ENCODE results near the gene WDHD1. TPM values are rescaled to one million over a fixed set of nuclear protein-coding genes. Genes with fewer than 3 reads are reported as not detected.

The WDHD1 gene
- total RNA-seq, 1 donor = 4.3 TPM

GRCh38 chr14:54946500-54946899 lies 80.4 kb downstream of the WDHD1 start:
- Histone ChIP-seq H3K27me3 (ENCODE audit: insufficient read depth, low read length) (no peaks in the 10 kb centered on the region), H3K36me3 (ENCODE audit: insufficient read depth, low read length) (peaks cover 3% of the 10 kb centered on the region), H3K27ac (ENCODE audit: low read depth, low read length) (no peak overlapping the region), H3K4me2 (ENCODE audit: insufficient read depth, low read length) (no peak overlapping the region), H4K20me1 (ENCODE audit: insufficient read depth, low read length) (no peaks in the 10 kb centered on the region), H3K4me3 (ENCODE audit: insufficient read depth, low read length) (no peak overlapping the region), H2AFZ (ENCODE audit: low read length) (no peak overlapping the region), H3K4me1 (ENCODE audit: insufficient read depth, low read length) (no peaks in the 10 kb centered on the region), H3K79me2 (ENCODE audit: insufficient read depth, low read length) (no peaks in the 10 kb centered on the region), H3K9me3 (ENCODE audit: low read depth, low read length) (no peaks in the 10 kb centered on the region)
- TF ChIP-seq CTCF (IDR thresholded peaks at IDR 0.05; ENCODE audit: extremely low read depth, low read depth, low read length) = no peak
- DNase-seq (ENCODE audit: insufficient read length, low spot score, missing footprints) = no peak

GRCh38 chr14:54944737-54945391 lies 82.0 kb downstream of the WDHD1 start:
- Histone ChIP-seq H3K27me3 (ENCODE audit: insufficient read depth, low read length) (no peaks in the 10 kb centered on the region), H3K4me2 (ENCODE audit: insufficient read depth, low read length) (no peak overlapping the region), H3K9me3 (ENCODE audit: low read depth, low read length) (no peaks in the 10 kb centered on the region), H3K79me2 (ENCODE audit: insufficient read depth, low read length) (no peaks in the 10 kb centered on the region), H3K4me1 (ENCODE audit: insufficient read depth, low read length) (no peaks in the 10 kb centered on the region), H3K27ac (ENCODE audit: low read depth, low read length) (no peak overlapping the region), H3K36me3 (ENCODE audit: insufficient read depth, low read length) (peaks cover 3% of the 10 kb centered on the region), H4K20me1 (ENCODE audit: insufficient read depth, low read length) (no peaks in the 10 kb centered on the region), H3K4me3 (ENCODE audit: insufficient read depth, low read length) (no peak overlapping the region), H2AFZ (ENCODE audit: low read length) (no peak overlapping the region)
- DNase-seq (ENCODE audit: insufficient read length, low spot score, missing footprints) = no peak
- no peak for TF ChIP-seq CTCF (IDR thresholded peaks at IDR 0.05; ENCODE audit: extremely low read depth, low read depth, low read length)

- Histone ChIP-seq H3K4me2 (ENCODE audit: insufficient read depth, low read length) (no peak overlapping the region), H2AFZ (ENCODE audit: low read length) (no peak overlapping the region), H3K9me3 (ENCODE audit: low read depth, low read length) (no peaks in the 10 kb centered on the region), H3K27me3 (ENCODE audit: insufficient read depth, low read length) (no peaks in the 10 kb centered on the region), H3K4me3 (ENCODE audit: insufficient read depth, low read length) (no peak overlapping the region), H3K27ac (ENCODE audit: low read depth, low read length) (no peak overlapping the region), H4K20me1 (ENCODE audit: insufficient read depth, low read length) (no peaks in the 10 kb centered on the region), H3K36me3 (ENCODE audit: insufficient read depth, low read length) (peaks cover 3% of the 10 kb centered on the region), H3K79me2 (ENCODE audit: insufficient read depth, low read length) (no peaks in the 10 kb centered on the region), H3K4me1 (ENCODE audit: insufficient read depth, low read length) (no peaks in the 10 kb centered on the region)
- TF ChIP-seq CTCF (IDR thresholded peaks at IDR 0.05; ENCODE audit: extremely low read depth, low read depth, low read length) = no peak
- no peak for DNase-seq (ENCODE audit: insufficient read length, low spot score, missing footprints)
These were observed 84.0 kb downstream of the WDHD1 start for GRCh38 chr14:54942913-54943312.

GRCh38 chr14:54936816-54937215 lies 90.1 kb downstream of the WDHD1 start:
- no peaks in the 10 kb centered on the region for H3K36me3 ChIP-seq (ENCODE audit: insufficient read depth, low read length)
- H2AFZ ChIP-seq (ENCODE audit: low read length) = no peak overlapping the region
- no peaks in the 10 kb centered on the region for H3K27me3 ChIP-seq (ENCODE audit: insufficient read depth, low read length)
- H4K20me1 ChIP-seq (ENCODE audit: insufficient read depth, low read length) = no peaks in the 10 kb centered on the region
- no peak overlapping the region for H3K27ac ChIP-seq (ENCODE audit: low read depth, low read length)
- no peaks in the 10 kb centered on the region for H3K9me3 ChIP-seq (ENCODE audit: low read depth, low read length)
- no peak for DNase-seq (ENCODE audit: insufficient read length, low spot score, missing footprints)
- H3K4me3 ChIP-seq (ENCODE audit: insufficient read depth, low read length) = no peak overlapping the region
- H3K4me2 ChIP-seq (ENCODE audit: insufficient read depth, low read length) = no peak overlapping the region
- no peaks in the 10 kb centered on the region for H3K4me1 ChIP-seq (ENCODE audit: insufficient read depth, low read length)
- H3K79me2 ChIP-seq (ENCODE audit: insufficient read depth, low read length) = no peaks in the 10 kb centered on the region
- TF ChIP-seq CTCF (IDR thresholded peaks at IDR 0.05; ENCODE audit: extremely low read depth, low read depth, low read length) = no peak

All from osteoblast (primary cell).